MM.1S (cell line): ENCODE data around the gene AOC1.

Experiments
- DNase-seq: peaks from one replicate; pipeline ENCODE4 v3.0.0-alpha.2; 2015
- H2AFZ ChIP-seq: fragments of 300-600 bp; sonication (generic); 2 replicates; pipeline ENCODE4 v1.6.0; 2016; ENCODE audit warnings: antibody characterized with exemption, low read length
- H3F3A ChIP-seq: fragments of 300-600 bp; sonication (generic); 2 replicates; pipeline ENCODE4 v1.6.1; 2016; ENCODE audit warnings: mild to moderate bottlenecking, antibody characterized with exemption, low read length, moderate library complexity, mixed read lengths; ENCODE audit not compliant: insufficient read depth
- H3K27ac ChIP-seq: fragments of 300-600 bp; sonication (generic); 2 replicates; pipeline ENCODE4 v1.5.1; 2016; ENCODE audit warnings: mild to moderate bottlenecking, low read length
- H3K27me3 ChIP-seq: fragments of 300-600 bp; sonication (generic); replicated peaks from 2 replicates; pipeline ENCODE4 v1.6.0; 2016; ENCODE audit warnings: low read length; ENCODE audit not compliant: insufficient read depth
- H3K36me3 ChIP-seq: fragments of 300-600 bp; sonication (generic); replicated peaks from 2 replicates; pipeline ENCODE4 v1.6.1; 2016; ENCODE audit warnings: mild to moderate bottlenecking, low read length, mixed read lengths; ENCODE audit not compliant: insufficient read depth
- H3K4me1 ChIP-seq: fragments of 300-600 bp; sonication (generic); 2 replicates; pipeline ENCODE4 v1.6.1; 2016; ENCODE audit warnings: low read length, mixed read lengths
- H3K4me2 ChIP-seq: fragments of 300-600 bp; sonication (generic); 2 replicates; pipeline ENCODE4 v1.6.0; 2016; ENCODE audit warnings: low read depth, low read length
- H3K4me3 ChIP-seq: fragments of 300-600 bp; sonication (generic); 2 replicates; pipeline ENCODE4 v1.5.1; 2016; ENCODE audit warnings: low read length, mixed read lengths
- H3K79me2 ChIP-seq: fragments of 300-600 bp; sonication (generic); 2 replicates; pipeline ENCODE4 v1.6.1; 2016; ENCODE audit warnings: mixed run types, low read length, mixed read lengths
- H3K9ac ChIP-seq: fragments of 300-600 bp; sonication (generic); 2 replicates; pipeline ENCODE4 v1.6.1; 2016; ENCODE audit warnings: low read length, mixed read lengths
- H3K9me2 ChIP-seq: fragments of 300-600 bp; sonication (generic); replicated peaks from 2 replicates; pipeline ENCODE4 v1.6.1; 2016; ENCODE audit warnings: mild to moderate bottlenecking, low read length, mixed read lengths; ENCODE audit not compliant: insufficient read depth
- H3K9me3 ChIP-seq: fragments of 300-600 bp; sonication (generic); replicated peaks from 2 replicates; pipeline ENCODE4 v1.6.1; 2016; ENCODE audit warnings: mild to moderate bottlenecking, low read length, mixed read lengths; ENCODE audit not compliant: insufficient read depth
- H4K20me1 ChIP-seq: fragments of 300-600 bp; sonication (generic); 2 replicates; pipeline ENCODE4 v1.6.1; 2016; ENCODE audit warnings: mild to moderate bottlenecking, low read length, moderate library complexity, mixed read lengths; ENCODE audit not compliant: insufficient read depth
- EZH2 ChIP-seq: fragments of 300-600 bp; sonication (generic); optimal IDR thresholded peaks from 2 replicates; pipeline ENCODE3; 2017; ENCODE audit warnings: low read depth, mild to moderate bottlenecking, antibody characterized with exemption, low read length, mixed read lengths
- EZH2phosphoT487 ChIP-seq: fragments of 300-600 bp; sonication (generic); IDR thresholded peaks from 2 replicates; pipeline ENCODE4 v1.6.1; 2018; ENCODE audit warnings: antibody characterized with exemption, low read length
- TF ChIP-seq, protein P1 (sequence below): fragments of 300-600 bp; sonication (generic); IDR thresholded peaks from 2 replicates; pipeline ENCODE4 v1.5.1; 2016; ENCODE audit warnings: antibody characterized with exemption, low read length, mixed read lengths

Gene AOC1

DNA sequence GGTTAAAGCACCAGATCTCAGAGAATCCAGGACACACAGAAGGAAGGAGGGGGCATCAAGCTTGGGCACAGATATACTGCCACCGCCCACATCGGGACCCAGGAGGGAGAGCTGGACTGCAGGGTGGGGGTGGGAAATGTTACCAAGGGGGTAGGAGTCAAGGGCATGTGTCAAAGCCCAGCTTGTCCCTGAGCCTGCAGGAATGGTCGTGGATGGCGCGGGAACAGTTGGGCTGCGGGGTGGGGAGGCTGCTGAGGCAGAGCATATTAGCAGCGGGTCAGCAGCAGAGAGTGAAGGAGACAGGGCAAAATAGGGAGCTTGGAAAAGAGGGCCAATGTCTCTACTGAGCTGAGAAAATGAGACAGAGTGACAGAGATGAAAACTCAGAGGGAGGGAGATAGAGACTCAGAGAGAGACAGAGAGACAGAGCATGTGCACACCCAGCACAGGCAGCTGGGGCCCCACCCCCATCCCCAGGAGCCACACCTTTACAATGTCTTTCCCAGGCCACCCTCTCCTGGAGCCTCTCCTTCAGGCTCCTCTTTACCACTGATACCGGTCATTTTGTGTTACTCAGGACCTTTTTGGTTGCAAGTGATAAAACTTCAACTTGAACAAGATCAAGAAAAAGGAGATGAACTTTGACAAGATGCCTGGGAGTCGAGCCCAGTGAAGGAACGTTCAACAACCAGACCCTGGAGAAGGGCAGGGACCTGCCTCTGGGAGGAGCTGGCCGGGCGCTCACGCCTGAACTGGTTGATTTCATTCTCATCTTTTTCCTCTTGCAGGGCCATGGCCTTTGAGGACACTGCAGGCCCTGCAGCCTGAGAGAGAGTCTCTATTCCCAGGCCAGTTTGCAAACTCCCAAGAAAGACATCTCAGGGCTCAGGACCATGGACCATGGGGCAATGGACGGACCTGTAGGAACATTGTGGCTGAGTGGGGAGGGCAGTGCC, 50.0 kb downstream of the AOC1 start:
- Histone ChIP-seq H3K4me2 (no peak overlapping the region), H3K9me3 (no peaks in the 10 kb centered on the region), H3K79me2 (no peaks in the 10 kb centered on the region), H3F3A (no peaks in the 10 kb centered on the region), H3K36me3 (no peaks in the 10 kb centered on the region), H3K9me2 (no peaks in the 10 kb centered on the region), H3K27ac (no peak overlapping the region), H3K9ac (no peak overlapping the region), H4K20me1 (no peaks in the 10 kb centered on the region), H3K4me1 (peaks cover 13% of the 10 kb centered on the region), H3K4me3 (no peak overlapping the region), H3K27me3 (no peaks in the 10 kb centered on the region), H2AFZ (no peak overlapping the region)
- TF ChIP-seq, protein P1, sequence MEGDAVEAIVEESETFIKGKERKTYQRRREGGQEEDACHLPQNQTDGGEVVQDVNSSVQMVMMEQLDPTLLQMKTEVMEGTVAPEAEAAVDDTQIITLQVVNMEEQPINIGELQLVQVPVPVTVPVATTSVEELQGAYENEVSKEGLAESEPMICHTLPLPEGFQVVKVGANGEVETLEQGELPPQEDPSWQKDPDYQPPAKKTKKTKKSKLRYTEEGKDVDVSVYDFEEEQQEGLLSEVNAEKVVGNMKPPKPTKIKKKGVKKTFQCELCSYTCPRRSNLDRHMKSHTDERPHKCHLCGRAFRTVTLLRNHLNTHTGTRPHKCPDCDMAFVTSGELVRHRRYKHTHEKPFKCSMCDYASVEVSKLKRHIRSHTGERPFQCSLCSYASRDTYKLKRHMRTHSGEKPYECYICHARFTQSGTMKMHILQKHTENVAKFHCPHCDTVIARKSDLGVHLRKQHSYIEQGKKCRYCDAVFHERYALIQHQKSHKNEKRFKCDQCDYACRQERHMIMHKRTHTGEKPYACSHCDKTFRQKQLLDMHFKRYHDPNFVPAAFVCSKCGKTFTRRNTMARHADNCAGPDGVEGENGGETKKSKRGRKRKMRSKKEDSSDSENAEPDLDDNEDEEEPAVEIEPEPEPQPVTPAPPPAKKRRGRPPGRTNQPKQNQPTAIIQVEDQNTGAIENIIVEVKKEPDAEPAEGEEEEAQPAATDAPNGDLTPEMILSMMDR, result no peak
- TF ChIP-seq EZH2 (no peak), EZH2phosphoT487 (no peak)
- no peak for DNase-seq

DNA sequence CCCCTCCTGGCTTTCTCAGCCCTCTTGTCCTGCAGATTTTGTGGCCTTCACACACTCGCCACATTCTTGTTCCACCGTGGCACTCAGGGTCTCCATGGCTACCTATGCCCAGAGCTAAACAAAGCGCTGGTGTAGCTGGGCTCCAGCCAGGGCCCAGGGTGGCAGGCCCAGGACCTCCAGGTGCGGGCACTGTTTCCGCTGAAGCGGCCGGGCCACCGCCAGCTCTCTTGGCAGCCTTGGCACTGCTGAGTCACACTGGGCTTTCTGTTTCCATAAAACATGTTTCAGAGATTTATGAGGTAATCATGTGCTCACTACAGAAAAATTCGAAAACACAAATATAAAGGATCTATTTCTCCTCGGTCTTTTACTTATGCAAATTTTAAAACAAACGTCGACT, 51.3 kb downstream of the AOC1 start:
- Histone ChIP-seq H3K36me3 (no peaks in the 10 kb centered on the region), H2AFZ (no peak overlapping the region), H3K4me3 (no peak overlapping the region), H3K4me1 (peaks cover 2% of the 10 kb centered on the region; the same call in 1 of the 2 replicates), H3K9me3 (no peaks in the 10 kb centered on the region), H4K20me1 (no peaks in the 10 kb centered on the region), H3F3A (no peaks in the 10 kb centered on the region), H3K9ac (no peak overlapping the region), H3K79me2 (no peaks in the 10 kb centered on the region), H3K4me2 (no peak overlapping the region), H3K9me2 (no peaks in the 10 kb centered on the region), H3K27ac (no peak overlapping the region), H3K27me3 (no peaks in the 10 kb centered on the region)
- DNase-seq, result no peak
- no peak for TF ChIP-seq EZH2
- TF ChIP-seq, protein P1, result no peak
- no peak for TF ChIP-seq EZH2phosphoT487

DNA sequence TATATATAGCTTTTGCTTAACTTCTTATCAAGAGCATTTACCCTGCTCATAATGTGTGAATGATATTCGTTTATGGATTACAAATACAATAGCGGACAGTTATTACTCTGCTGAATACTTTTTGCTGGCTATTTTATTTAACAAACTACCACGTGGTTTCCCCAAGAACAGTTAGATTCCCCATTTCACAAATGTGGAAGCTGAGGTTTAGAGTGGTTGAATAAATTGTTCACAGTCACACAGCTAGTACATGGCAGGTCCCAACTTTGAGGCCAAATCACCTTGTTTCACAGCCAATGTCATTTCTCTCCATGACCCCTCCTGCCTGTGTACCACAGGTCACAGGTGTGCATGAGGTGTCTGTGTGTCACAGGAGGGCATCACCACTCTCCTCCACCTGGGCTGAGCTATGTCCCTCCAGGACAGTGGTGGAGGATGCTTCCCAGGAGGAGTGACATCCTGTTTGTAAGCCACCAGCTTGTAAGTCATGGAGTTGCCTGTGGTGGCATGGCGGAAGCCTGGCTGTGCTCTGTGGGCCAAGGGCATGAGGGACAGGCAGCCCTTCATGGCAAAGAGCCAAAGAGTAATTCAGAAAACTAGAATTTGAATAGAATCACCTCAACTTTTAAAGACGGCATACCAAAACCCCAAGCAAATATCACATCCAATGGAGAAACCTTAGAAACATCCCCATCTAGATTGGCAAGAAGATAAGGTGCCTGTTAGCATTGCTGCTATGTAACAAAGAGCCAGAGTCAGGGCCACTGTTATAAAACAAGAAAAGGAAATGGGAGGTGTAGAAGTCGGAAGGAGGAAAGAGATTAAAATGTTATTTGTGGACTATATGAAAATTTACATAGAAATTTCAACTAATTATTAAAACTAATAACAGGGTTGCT, 51.9 kb downstream of the AOC1 start:
- no peaks in the 10 kb centered on the region for H3K9me2 ChIP-seq
- no peak overlapping the region for H3K4me2 ChIP-seq
- no peaks in the 10 kb centered on the region for H3F3A ChIP-seq
- H3K27me3 ChIP-seq, result no peaks in the 10 kb centered on the region
- H3K4me1 ChIP-seq, result no peaks in the 10 kb centered on the region
- H3K36me3 ChIP-seq, result no peaks in the 10 kb centered on the region
- no peak overlapping the region for H3K27ac ChIP-seq
- H2AFZ ChIP-seq, result no peak overlapping the region
- DNase-seq, result no peak
- H3K9me3 ChIP-seq, result no peaks in the 10 kb centered on the region
- no peak overlapping the region for H3K4me3 ChIP-seq
- no peaks in the 10 kb centered on the region for H4K20me1 ChIP-seq
- H3K9ac ChIP-seq, result no peak overlapping the region
- no peaks in the 10 kb centered on the region for H3K79me2 ChIP-seq
- no peak for TF ChIP-seq EZH2
